Adrenal gland (tissue), 12 donors: ENCODE measurements around the gene PITHD1. TPM values are rescaled to one million over a fixed set of nuclear protein-coding genes. Genes with fewer than 3 reads are reported as not detected.
"Not testable (repeated sequence)": the region's sequence is repeated elsewhere in the genome, so short reads cannot be mapped to it uniquely, and the experiment has no call there.

Source experiments
- DNase-seq, 7 donors: peaks; one replicate each; pipeline ENCODE4 v3.0.0-alpha.2; 2019 to 2020
- H3K27ac ChIP-seq, 5 donors: fragments of 200-600 bp; sonication (generic) in 4 of 5; 1 replicate in 3 of 5; 2 replicates in 2 of 5; pipeline versions ENCODE4 v1.5.1 to v1.8.0; 2016 to 2020; ENCODE audit warnings: mild to moderate bottlenecking in 1 of 5
- H3K27me3 ChIP-seq: fragments of 200-600 bp; 2 replicates; pipeline ENCODE4 v1.8.0; 2021
- H3K36me3 ChIP-seq, 2 donors: fragments of 200-600 bp; replicated peaks in 1 of 2; 1 replicate in 1 of 2; 2 replicates in 1 of 2; pipeline versions ENCODE4 v1.5.1 to v1.8.0; 2018 to 2022
- H3K4me1 ChIP-seq, 2 donors: fragments of 200-600 bp; replicated peaks in 1 of 2; 1 replicate in 1 of 2; 2 replicates in 1 of 2; pipeline versions ENCODE4 v1.5.1 to v1.8.0; 2018 to 2021
- H3K4me3 ChIP-seq, 4 donors: fragments of 200-600 bp; sonication (generic) in 3 of 4; one replicate each; pipeline ENCODE4 v1.5.1; 2016 to 2018
- H3K9me3 ChIP-seq, 3 donors: fragments of 200-600 bp; sonication (generic) in 1 of 3; replicated peaks in 1 of 3; 1 replicate in 2 of 3; 2 replicates in 1 of 3; pipeline versions ENCODE4 v1.5.1 to v1.8.0; 2016 to 2021
- POLR2A ChIP-seq, 2 donors: fragments of 450-650 bp; IDR thresholded peaks; one replicate each; pipeline ENCODE4 v1.6.1; 2017; ENCODE audit warnings: antibody characterized with exemption in 2 of 2, mild to moderate bottlenecking in 2 of 2, moderate library complexity in 1 of 2
- WGBS, 4 donors: extraction: QIAGEN DNeasy Blood & Tissue Kit in 2 of 4; methylation state at CpG; one replicate each; pipeline versions ENCODE4 v1.1.5 to v1.1.7; 2013 to 2017; 5-methylcytosine and 5-hydroxymethylcytosine counted together
- intact Hi-C, 2 donors: fragments of 100-400 bp; cut with DNase I; formaldehyde crosslinking; loops; one replicate each; pipeline versions ENCODE4 v1.14.1 to v1.15.0; 2022 to 2023
- polyA plus RNA-seq, 3 donors: library from polyadenylated mRNA; stranded (reverse); fragments of 200-250 nt in 2 of 3; fragments of 350-450 nt in 1 of 3; fragmentation: Illumina TruSeq in 1 of 3; extraction: RNeasy Lipid Tissue Mini Kit (QIAGEN cat#74804) in 1 of 3; gene quantifications; one replicate each; pipeline ENCODE4 v1.2.3, GENCODE V29; 2013 to 2014
- total RNA-seq, 9 donors: library from RNA; depleted of rRNA in 4 of 9; stranded (reverse); fragments of >200 nt in 4 of 9; fragments of 120-200 nt in 1 of 9; fragmentation: NEBNext Ultra II Directional in 1 of 9; extraction: Animal tissue kit (Norgen Biotek cat#: 25700) in 1 of 9; gene quantifications; one replicate each; pipeline versions ENCODE4 v1.1.0 to v1.2.4, GENCODE V29; 2013 to 2023
- TF ChIP-seq, protein P1 (sequence below), 6 experiments: fragments of 450-650 bp in 4 of 6; fragments of 200-600 bp in 2 of 6; sonication (generic) in 1 of 6; IDR thresholded peaks; 1 replicate in 5 of 6; 2 replicates in 1 of 6; pipeline versions ENCODE4 v1.5.1 to v1.8.0; 2016 to 2021; ENCODE audit warnings: antibody characterized with exemption in 6 of 6, mild to moderate bottlenecking in 2 of 6, moderate library complexity in 1 of 6
- donor health status: healthy with polysubstance abuse.
- donor health status: Bipolar disorder and iron deficiency.
- donor health status: DM: yes; HTN: yes; CAD: no.
- donor health status: DM: no; HTN: no; CAD: no.
- donor health status: DM: no; HTN: no; CAD: no.
- donor health status: DM: yes; HTN: yes; CAD: no.

PITHD1 gene
- total and polyA plus RNA-seq, 12 donors, result 41.9 to 104 (median 63.0) TPM

- WGBS, 4 donors, result 50 to 73% (median 60%) methylated on average over 2 to 21 of the region's 21 CpGs
- intact Hi-C loops, result no loop called here
- Histone ChIP-seq H3K27me3 (no peaks in the 10 kb centered on the region), H3K27ac (peak overlapping the region in 1 of 5 donors; percentile 8), H3K4me3 (no peak overlapping the region), H3K9me3 (no peaks in the 10 kb centered on the region), H3K36me3 (peaks cover 0 to 30% of the 10 kb centered on the region in 2 donors), H3K4me1 (peaks cover 17 to 23% of the 10 kb centered on the region in 2 donors)
- no peak for DNase-seq
- TF ChIP-seq, protein P1, sequence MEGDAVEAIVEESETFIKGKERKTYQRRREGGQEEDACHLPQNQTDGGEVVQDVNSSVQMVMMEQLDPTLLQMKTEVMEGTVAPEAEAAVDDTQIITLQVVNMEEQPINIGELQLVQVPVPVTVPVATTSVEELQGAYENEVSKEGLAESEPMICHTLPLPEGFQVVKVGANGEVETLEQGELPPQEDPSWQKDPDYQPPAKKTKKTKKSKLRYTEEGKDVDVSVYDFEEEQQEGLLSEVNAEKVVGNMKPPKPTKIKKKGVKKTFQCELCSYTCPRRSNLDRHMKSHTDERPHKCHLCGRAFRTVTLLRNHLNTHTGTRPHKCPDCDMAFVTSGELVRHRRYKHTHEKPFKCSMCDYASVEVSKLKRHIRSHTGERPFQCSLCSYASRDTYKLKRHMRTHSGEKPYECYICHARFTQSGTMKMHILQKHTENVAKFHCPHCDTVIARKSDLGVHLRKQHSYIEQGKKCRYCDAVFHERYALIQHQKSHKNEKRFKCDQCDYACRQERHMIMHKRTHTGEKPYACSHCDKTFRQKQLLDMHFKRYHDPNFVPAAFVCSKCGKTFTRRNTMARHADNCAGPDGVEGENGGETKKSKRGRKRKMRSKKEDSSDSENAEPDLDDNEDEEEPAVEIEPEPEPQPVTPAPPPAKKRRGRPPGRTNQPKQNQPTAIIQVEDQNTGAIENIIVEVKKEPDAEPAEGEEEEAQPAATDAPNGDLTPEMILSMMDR (IDR thresholded peaks at IDR 0.05), result no peak
- no peak for TF ChIP-seq POLR2A (IDR thresholded peaks at IDR 0.05)
These were observed 15.9 kb downstream of the PITHD1 start for GRCh38 chr1:23793861-23794731.

DNA sequence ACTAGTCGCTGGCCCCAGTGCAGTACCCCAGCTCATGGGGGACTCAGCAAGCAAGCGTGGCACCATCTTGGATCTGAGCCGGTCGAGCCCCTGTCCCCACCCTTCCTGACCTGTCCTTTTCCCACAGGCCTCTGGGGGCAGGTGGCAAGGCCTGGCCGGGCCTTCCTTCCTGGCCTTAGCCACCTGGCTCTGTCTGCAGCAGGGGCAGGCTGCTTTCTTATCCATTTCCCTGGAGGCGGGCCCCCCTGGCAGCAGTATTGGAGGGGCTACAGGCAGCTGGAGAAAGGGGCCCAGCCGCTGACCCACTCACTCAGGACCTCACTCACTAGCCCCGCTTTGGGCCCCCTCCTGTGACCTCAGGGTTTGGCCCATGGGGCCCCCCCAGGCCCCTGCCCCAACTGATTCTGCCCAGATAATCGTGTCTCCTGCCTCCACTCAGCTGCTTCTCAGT lies 16.5 kb downstream of the PITHD1 start:
- DNase-seq, H3K4me3 ChIP-seq, H3K27me3 ChIP-seq, H3K9me3 ChIP-seq, intact Hi-C loops, H3K27ac ChIP-seq: not testable (repeated sequence)
- peaks cover 0 to 30% of the 10 kb centered on the region in 2 donors for H3K36me3 ChIP-seq
- WGBS, 4 donors, result 40 to 82% (median 78%) methylated on average over 3 to 9 of the region's 9 CpGs
- H3K4me1 ChIP-seq, result peaks cover 23 to 30% of the 10 kb centered on the region in 2 donors

- 59 to 81% (median 76%) methylated on average over 3 to 16 of the region's 16 CpGs for WGBS, 4 donors
- H3K4me1 ChIP-seq, result peaks cover 16 to 25% of the 10 kb centered on the region in 2 donors
- no peaks in the 10 kb centered on the region for H3K27me3 ChIP-seq
- no peak overlapping the region for H3K4me3 ChIP-seq
- H3K36me3 ChIP-seq, result peaks cover 0 to 30% of the 10 kb centered on the region in 2 donors
- H3K9me3 ChIP-seq, result no peaks in the 10 kb centered on the region
- peak in 2 of 7 donors; percentile 31 to 32 for DNase-seq
- H3K27ac ChIP-seq, result no peak overlapping the region
- no peak for TF ChIP-seq POLR2A (IDR thresholded peaks at IDR 0.05)
- TF ChIP-seq, protein P1 (IDR thresholded peaks at IDR 0.05), result no peak
- intact Hi-C loops, result no loop called here
These were observed 17.7 kb downstream of the PITHD1 start for GRCh38 chr1:23795676-23796465.

GRCh38 chr1:23796466-23797271 lies 18.5 kb downstream of the PITHD1 start:
- WGBS, 4 donors, result 67 to 73% (median 69%) methylated on average over 12 to 17 of the region's 17 CpGs
- intact Hi-C loops, result no loop called here
- peak in 3 of 7 donors; percentile 31 to 40 (median 33) for DNase-seq
- Histone ChIP-seq H3K27ac (no peak overlapping the region), H3K36me3 (peaks cover 0 to 30% of the 10 kb centered on the region in 2 donors), H3K4me1 (peaks cover 19 to 28% of the 10 kb centered on the region in 2 donors), H3K27me3 (no peaks in the 10 kb centered on the region), H3K9me3 (no peaks in the 10 kb centered on the region), H3K4me3 (no peak overlapping the region)
- TF ChIP-seq, protein P1 (IDR thresholded peaks at IDR 0.05), result no peak
- TF ChIP-seq POLR2A (IDR thresholded peaks at IDR 0.05), result no peak
